GM18861 (cell line): ENCODE data around the gene BET1L.
A peak's percentile ranks its signal among the peaks of the same experiment; 100 is the strongest.
"Not testable (repeated sequence)": the region's sequence is repeated elsewhere in the genome, so short reads cannot be mapped to it uniquely, and the experiment has no call there.

ENCODE experiments used
- ATAC-seq: cut with Tn5 transposase; IDR thresholded peaks from one replicate; pipeline ENCODE4 v1.9.1; 2021; ENCODE audit not compliant: unreplicated experiment

BET1L gene

GRCh38 chr11:197741-198235 is 9.4 kb downstream of the BET1L start:
- no peak for ATAC-seq

DNA sequence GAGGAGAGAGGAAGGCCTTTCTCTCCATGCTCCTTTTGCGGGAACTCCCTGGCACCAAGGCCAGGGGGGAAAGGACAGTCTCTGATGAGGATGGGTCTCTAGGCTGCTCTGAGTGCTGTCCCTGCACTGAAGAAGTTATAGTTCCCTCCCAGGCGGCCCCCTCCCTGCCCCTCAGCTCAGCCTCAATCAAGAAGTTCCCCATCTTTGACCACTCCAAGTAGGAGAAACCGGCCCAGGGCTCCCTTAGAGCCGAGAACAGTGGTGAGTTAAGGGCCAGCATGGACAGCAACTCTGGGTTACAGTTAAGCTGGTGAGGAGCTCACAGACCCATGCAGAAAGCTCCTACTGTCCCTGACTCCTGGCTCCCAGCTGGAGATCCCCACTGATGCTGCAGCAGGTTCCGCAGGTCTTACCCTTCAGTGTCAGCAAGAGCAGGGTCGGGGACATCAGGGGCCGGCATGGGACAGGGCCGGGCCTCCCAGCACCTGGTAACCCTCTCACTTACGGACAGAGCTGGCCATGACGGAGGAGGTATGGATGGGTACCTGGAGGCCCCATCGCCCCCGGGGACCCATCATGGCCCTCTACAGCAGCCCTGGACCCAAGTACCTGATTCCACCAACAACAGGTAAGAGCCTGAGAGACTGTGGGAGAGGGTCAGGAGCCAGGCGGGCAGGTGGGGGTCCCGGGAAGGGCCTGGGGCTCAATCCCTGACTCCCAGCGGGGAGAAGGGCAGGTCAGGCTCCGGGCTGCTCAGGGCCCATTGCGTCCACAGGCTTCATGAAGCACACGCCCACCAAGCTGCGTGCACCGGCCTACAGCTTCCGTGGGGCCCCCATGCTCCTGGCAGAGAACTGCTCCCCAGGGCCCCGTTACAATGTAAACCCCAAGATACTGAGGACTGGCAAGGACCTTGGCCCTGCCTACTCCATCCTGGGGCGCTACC is 10.1 kb downstream of the BET1L start:
- no peak for ATAC-seq

GRCh38 chr11:193481-193880 is 13.7 kb downstream of the BET1L start:
- not testable (repeated sequence) for ATAC-seq

GRCh38 chr11:192674-193128 is 14.5 kb downstream of the BET1L start, which contains the start of gene SCGB1C1:
Gene SCGB1C1, plus strand, starts transcription at chr11:193078. Its CDS starts 22 bp downstream, at chr11:193100.
- ATAC-seq = not testable (repeated sequence)

GRCh38 chr11:191490-192478 is 15.4 kb downstream of the BET1L start:
- not testable (repeated sequence) for ATAC-seq

GRCh38 chr11:190546-190945 is 16.7 kb downstream of the BET1L start:
- ATAC-seq = not testable (repeated sequence)

- ATAC-seq = peak; percentile 87
These were observed 17.3 kb downstream of the BET1L start for GRCh38 chr11:189843-190311.

DNA sequence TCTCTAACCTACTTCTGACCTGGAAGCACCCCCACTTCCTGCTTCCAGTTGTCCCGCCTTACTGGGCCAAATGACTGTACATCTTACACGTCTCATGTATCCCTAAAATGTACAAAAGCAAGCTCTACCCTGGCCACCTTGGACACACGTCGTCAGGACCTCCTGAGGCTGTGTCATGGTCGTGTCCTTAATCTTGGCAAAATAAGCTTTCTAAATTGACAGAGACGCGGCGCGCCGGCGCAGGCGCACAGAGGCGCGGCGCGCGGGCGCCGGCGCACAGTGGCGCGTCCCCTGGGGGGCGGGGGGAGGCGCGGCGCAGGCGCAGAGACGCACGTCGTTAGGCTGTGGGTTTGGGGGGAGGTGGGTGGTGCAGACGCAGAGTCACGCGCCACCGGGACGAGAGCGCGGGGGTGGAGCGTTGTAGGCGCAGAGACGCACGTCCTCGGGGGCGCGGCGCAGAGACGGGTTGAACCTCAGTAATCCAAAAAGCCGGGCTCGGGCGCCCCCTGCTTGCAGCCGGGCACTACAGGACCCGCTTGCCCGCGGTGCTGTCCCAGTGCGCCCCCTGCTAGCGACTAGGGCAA is 17.9 kb downstream of the BET1L start:
- not testable (repeated sequence) for ATAC-seq

DNA sequence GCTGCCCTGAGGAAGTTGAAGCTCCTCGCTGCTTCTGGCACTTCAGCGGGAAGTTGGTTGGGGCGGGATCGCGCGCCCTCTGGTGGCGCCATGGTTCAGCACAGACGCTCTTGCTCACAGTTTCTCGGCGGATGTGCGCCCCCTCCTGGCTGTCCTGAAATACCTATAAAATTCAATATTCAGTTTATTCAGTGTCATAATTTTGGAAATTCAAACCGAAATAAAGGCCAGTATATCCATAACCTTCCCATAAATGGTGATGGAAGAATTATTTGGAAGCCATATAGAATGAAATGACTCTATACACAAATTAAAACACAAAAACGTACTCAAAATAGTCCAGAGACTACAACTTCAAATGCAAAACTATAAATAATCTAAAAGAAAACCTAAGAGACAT is 27.0 kb downstream of the BET1L start:
- not testable (repeated sequence) for ATAC-seq
